IPS-20b (cell line): ENCODE results near the gene BRSK2.

Experiments used
- H3K27ac ChIP-seq: one replicate; pipeline ENCODE4 v1.5.1; 2013; ENCODE audit warnings: low read length
- H3K27me3 ChIP-seq: 2 replicates; pipeline ENCODE4 v1.6.1; 2013; ENCODE audit warnings: mild to moderate bottlenecking, low read length, inconsistent platforms; ENCODE audit not compliant: insufficient read depth
- H3K36me3 ChIP-seq: 2 replicates; pipeline ENCODE4 v1.6.1; 2013; ENCODE audit warnings: low read depth, mild to moderate bottlenecking, inconsistent platforms, low read length, moderate library complexity; ENCODE audit not compliant: insufficient read depth
- H3K4me1 ChIP-seq: 2 replicates; pipeline ENCODE4 v1.6.1; 2013; ENCODE audit warnings: mild to moderate bottlenecking, control low read depth, inconsistent platforms, low read length, moderate library complexity; ENCODE audit not compliant: insufficient read depth
- H3K4me3 ChIP-seq: 2 replicates; pipeline ENCODE4 v1.5.1; 2013; ENCODE audit warnings: mild to moderate bottlenecking, low read length, inconsistent platforms
- H3K9ac ChIP-seq: 2 replicates; pipeline ENCODE4 v1.6.1; 2013; ENCODE audit warnings: low read depth, mild to moderate bottlenecking, inconsistent platforms, low read length, moderate library complexity
- H3K9me3 ChIP-seq: 2 replicates; pipeline ENCODE4 v1.6.1; 2013; ENCODE audit warnings: mild to moderate bottlenecking, low read depth, low read length, inconsistent platforms; ENCODE audit not compliant: insufficient read depth

Gene BRSK2

DNA sequence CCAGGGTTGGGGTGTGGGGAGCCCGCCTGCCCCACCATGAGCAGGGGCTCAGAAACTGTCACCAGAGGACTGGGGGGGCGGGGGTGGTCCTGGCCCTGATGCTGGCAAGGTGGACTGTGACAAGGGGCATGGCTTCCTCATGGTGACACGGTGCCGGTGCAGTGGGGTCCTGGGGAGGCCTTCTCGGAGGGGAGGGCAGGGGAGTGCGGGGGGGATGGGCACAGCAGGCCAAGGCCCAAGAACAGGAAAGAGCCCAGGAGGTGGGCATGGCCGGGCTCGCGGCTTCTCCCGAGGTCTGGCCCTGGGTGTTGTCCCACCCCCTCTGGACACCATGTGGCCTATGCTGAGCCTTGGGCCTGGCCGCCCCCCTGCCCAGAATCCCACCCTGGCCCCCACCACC, 49.6 kb downstream of the BRSK2 start:
- Histone ChIP-seq H3K9me3 (no peaks in the 10 kb centered on the region), H3K27ac (no peak overlapping the region), H3K4me3 (no peak overlapping the region), H3K27me3 (no peaks in the 10 kb centered on the region), H3K4me1 (no peaks in the 10 kb centered on the region), H3K9ac (no peak overlapping the region), H3K36me3 (no peaks in the 10 kb centered on the region)

DNA sequence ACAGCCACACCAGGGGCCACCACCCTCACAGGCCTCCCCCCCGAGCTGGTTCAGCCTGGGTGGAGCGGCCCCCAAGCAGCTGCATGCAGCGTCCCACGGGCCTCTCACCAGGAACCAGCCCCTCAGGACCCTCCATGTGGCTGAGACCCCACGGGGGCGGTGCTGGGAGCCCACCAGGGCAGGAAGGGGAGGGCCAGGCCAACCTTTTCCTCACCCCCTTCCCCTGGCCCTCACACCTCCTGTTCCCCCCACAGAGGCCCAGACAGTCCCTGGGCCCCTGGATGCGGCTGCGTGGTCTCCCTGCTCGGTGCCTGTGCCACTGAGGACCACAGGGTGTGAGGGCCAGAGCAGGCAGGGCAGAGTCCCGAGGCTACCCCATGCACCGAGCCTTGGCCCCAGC, 50.3 kb downstream of the BRSK2 start:
- no peak overlapping the region for H3K9ac ChIP-seq

DNA sequence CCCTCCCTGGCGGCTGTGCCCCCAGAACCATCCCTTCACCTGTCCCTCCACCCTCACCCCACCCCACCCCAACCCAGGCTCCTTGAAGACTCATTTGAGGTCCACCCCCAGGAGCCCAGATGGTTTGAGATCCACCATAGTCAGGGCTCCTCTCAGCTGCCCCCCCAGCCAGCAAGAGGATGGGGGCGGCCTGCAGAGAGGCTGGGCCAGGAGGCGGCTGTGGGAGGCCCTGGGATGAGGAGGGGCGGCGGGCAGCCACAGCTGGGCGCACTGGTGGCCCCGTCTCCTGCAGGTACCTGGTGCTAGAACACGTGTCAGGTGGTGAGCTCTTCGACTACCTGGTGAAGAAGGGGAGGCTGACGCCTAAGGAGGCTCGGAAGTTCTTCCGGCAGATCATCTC, 50.8 kb downstream of the BRSK2 start:
- Histone ChIP-seq H3K4me3 (no peak overlapping the region), H3K27ac (no peak overlapping the region), H3K27me3 (no peaks in the 10 kb centered on the region), H3K36me3 (no peaks in the 10 kb centered on the region), H3K9ac (no peak overlapping the region), H3K4me1 (no peaks in the 10 kb centered on the region), H3K9me3 (no peaks in the 10 kb centered on the region)

More for the DNA sequence above, 50.3 kb downstream of the BRSK2 start:
- H3K27ac ChIP-seq = no peak overlapping the region
- no peaks in the 10 kb centered on the region for H3K27me3 ChIP-seq
- H3K36me3 ChIP-seq = no peaks in the 10 kb centered on the region
- H3K9me3 ChIP-seq = no peaks in the 10 kb centered on the region
- no peaks in the 10 kb centered on the region for H3K4me1 ChIP-seq
- H3K4me3 ChIP-seq = no peak overlapping the region

DNA sequence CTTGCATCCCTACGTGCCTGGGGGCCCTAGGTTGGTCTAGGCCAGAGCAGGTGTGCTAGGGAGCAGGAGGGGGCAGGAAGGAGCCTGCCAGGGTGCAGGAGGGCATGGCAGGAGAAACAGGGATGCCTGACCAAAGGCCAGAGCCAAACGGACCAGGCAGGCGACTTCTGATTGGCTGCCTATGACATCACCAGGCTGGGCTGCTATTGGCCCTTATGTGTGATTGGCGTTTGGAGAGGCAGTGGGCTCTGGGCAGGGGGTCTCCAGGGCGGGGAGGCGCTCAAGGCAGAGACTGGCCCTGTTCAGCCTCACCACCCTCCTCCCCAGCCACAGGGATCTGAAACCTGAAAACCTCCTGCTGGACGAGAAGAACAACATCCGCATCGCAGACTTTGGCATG, 52.4 kb downstream of the BRSK2 start:
- Histone ChIP-seq H3K9me3 (no peaks in the 10 kb centered on the region), H3K9ac (no peak overlapping the region), H3K27me3 (no peaks in the 10 kb centered on the region), H3K27ac (no peak overlapping the region), H3K4me1 (no peaks in the 10 kb centered on the region), H3K36me3 (no peaks in the 10 kb centered on the region), H3K4me3 (no peak overlapping the region)

DNA sequence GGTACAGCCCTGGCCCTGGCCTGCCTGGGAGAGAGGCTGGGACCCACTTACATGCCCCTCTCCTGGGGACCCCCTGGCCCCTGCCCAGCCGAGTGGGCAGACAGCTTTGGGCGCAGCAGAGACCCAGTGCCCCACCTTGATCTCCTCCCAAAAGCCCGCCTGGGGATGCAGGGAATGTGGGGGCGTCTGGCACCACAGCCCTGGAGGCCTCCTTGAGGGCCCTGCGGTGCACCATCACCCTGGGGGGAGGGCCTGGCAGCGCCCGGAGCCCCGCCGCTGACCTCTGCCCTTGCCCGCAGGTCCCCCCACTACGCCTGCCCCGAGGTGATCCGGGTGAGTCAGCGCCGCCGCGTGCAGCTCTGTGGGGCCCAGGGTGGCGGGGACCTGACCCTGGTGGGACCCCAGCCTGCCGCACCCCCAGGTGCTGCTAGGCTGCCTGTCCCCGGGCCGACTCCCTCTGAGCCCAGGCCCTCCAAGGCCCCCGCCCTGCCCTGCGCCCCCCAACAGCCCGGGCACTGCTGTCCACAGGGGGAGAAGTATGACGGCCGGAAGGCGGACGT, 53.2 kb downstream of the BRSK2 start:
- Histone ChIP-seq H3K27ac (no peak overlapping the region), H3K4me1 (no peaks in the 10 kb centered on the region), H3K27me3 (no peaks in the 10 kb centered on the region), H3K9me3 (no peaks in the 10 kb centered on the region), H3K9ac (no peak overlapping the region), H3K36me3 (no peaks in the 10 kb centered on the region), H3K4me3 (no peak overlapping the region)

GRCh38 chr11:1443737-1444136, 54.0 kb downstream of the BRSK2 start:
- Histone ChIP-seq H3K9me3 (no peaks in the 10 kb centered on the region), H3K27ac (no peak overlapping the region), H3K4me3 (no peak overlapping the region), H3K36me3 (no peaks in the 10 kb centered on the region), H3K9ac (no peak overlapping the region), H3K4me1 (no peaks in the 10 kb centered on the region), H3K27me3 (no peaks in the 10 kb centered on the region)

DNA sequence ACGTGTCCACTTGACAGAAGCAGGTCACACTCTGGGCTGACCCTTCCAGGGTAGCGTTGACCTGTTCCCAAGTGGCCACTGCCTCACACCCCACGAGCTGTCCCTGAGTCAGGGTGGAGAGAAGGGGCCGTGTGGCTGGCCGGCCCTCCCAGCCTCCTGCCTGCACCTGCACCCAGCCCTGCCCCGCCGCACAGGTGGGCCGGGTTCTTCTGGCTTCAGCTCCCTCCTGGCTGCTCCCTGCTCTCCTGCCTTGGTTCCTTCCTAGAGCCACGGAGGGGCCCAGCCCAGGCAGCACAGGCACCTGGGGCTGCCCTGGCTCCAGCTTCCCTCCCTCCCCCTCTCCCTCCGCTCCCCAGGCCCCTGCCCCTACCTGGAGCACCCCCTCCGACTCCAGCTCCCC, 54.6 kb downstream of the BRSK2 start:
- Histone ChIP-seq H3K36me3 (no peaks in the 10 kb centered on the region), H3K27ac (no peak overlapping the region), H3K27me3 (no peaks in the 10 kb centered on the region), H3K9ac (no peak overlapping the region), H3K4me3 (no peak overlapping the region), H3K4me1 (no peaks in the 10 kb centered on the region), H3K9me3 (no peaks in the 10 kb centered on the region)

DNA sequence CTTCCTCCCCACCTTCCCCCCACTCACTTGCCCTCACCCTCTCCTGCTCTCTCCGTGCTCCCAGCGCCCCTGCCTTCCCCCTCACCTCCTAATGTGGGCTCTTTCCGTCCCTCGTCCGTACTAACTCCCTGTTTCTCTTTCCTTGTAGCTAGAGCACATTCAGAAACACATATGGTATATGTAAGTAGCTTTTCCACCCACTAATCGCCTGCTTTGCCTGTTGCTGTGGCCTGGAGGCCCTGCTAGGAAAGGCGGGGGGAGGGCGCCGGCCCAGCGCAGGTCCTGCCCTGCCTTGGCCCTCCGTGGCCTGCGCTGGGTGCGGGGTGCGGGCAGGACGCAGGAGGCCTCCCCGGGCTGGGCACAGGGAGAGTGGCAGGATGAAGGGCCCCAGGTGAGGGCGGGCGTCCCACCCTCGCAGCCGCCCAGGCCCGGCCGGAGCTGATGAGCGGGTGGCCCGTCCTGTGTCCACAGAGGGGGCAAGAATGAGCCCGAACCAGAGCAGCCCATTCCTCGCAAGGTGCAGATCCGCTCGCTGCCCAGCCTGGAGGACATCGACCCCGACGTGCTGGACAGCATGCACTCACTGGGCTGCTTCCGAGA, 55.2 kb downstream of the BRSK2 start:
- Histone ChIP-seq H3K9ac (no peak overlapping the region), H3K4me1 (no peaks in the 10 kb centered on the region), H3K27me3 (no peaks in the 10 kb centered on the region), H3K9me3 (no peaks in the 10 kb centered on the region), H3K4me3 (no peak overlapping the region), H3K27ac (no peak overlapping the region), H3K36me3 (no peaks in the 10 kb centered on the region)

DNA sequence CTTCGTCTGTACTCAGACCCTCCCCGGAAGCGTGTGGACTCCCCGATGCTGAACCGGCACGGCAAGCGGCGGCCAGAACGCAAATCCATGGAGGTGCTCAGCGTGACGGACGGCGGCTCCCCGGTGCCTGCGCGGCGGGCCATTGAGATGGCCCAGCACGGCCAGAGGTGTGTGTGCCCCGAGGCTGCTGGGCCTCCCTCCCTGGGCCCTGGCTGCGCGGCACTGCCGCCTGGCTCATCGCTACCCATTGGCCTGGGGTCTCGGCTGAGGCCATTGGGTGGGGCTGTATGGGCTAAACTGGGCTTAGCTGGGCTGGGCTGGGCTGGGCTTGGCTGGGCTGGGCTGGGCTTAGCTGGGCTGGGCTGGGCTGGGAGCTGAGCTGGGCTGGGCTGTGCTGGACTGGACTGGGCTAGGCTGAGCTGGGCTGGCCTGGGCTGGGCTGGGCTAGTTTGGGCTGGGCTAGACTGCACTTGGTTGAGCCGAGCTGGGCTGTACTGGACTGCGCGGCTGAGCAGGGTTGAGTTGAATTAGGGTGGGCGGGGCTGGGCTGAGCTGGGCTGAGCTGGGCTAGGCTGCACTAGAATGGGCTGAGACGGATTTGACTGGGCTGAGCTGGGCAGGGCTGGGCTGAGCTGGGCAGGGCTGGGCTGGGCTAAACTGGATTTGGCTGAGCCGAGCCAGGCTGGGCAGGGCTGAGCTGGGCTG, 56.2 kb downstream of the BRSK2 start:
- no peaks in the 10 kb centered on the region for H3K27me3 ChIP-seq
- no peaks in the 10 kb centered on the region for H3K9me3 ChIP-seq
- H3K4me3 ChIP-seq = no peak overlapping the region
- no peaks in the 10 kb centered on the region for H3K36me3 ChIP-seq
- no peak overlapping the region for H3K9ac ChIP-seq
- H3K4me1 ChIP-seq = no peaks in the 10 kb centered on the region
- no peak overlapping the region for H3K27ac ChIP-seq

GRCh38 chr11:1446623-1447022, 56.9 kb downstream of the BRSK2 start:
- Histone ChIP-seq H3K9me3 (no peaks in the 10 kb centered on the region), H3K4me3 (no peak overlapping the region), H3K27ac (no peak overlapping the region), H3K9ac (no peak overlapping the region), H3K4me1 (no peaks in the 10 kb centered on the region), H3K27me3 (no peaks in the 10 kb centered on the region), H3K36me3 (no peaks in the 10 kb centered on the region)

DNA sequence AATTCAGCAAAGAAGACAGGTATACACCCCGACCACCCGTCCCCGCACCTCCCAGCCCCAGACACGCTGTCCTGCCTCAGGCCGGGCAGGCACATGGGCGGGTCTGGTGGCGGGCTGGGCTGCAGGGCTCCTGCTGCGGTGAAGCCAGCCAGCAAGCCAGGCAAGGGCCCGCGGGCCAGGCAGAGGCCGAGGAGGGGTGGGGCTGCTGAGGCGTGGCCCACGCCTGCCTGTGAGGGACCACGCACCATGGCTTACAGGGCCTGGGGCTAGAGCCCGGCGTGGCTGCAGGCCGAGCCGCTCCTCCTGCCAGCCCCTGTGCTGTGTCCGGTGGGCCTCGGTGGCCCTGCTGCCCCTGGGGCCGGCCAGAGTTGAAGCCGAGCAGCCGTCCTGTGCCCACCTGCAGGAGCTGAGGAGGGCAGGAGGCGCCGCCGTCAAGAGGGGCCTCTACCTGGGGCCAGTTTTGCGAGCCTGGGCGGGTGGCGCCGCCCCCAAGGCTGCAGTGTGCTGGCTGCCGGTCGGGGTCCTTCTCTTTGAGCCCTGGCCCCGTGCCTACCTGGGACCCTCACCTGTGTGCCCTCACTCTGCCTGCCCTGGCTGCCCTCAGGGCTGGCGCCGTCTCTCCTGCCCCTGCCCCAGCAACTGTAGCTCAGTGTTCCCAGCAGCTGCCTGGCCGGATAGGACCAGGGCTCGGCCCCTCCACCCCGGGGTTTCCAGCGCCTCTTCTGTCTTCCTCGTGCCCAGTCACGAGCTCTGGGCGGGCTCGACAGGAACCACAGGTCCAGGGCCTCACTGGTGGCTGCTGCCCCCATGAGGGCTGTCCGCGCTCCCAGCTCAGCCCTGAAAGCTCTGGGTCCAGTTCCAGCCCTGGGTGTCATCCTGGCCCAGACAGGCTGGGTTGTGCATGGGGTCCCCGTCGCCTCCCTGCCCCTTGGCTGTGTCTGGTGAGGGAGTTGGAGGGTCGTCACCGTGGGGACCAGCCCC, 58.4 kb downstream of the BRSK2 start:
- Histone ChIP-seq H3K4me1 (no peaks in the 10 kb centered on the region), H3K36me3 (no peaks in the 10 kb centered on the region), H3K27me3 (no peaks in the 10 kb centered on the region), H3K9ac (no peak overlapping the region), H3K4me3 (no peak overlapping the region), H3K9me3 (no peaks in the 10 kb centered on the region), H3K27ac (no peak overlapping the region)
